HCT116 (cell line): Measurements from ENCODE around the gene NR2F6.

ENCODE experiments used
- CEBPB ChIP-seq: IDR thresholded peaks from 2 replicates; pipeline ENCODE4 v1.6.1; 2012; ENCODE audit warnings: low read depth
- CTCF ChIP-seq, 3 experiments: fragments of 200-600 bp in 1 of 3; sonication (generic) in 1 of 3; IDR thresholded peaks in 2 of 3; conservative IDR thresholded peaks in 1 of 3; 2 replicates each; pipeline ENCODE4 v1.5.1; 2012 to 2017; ENCODE audit warnings: low read depth in 2 of 3, low read length in 2 of 3, antibody characterized with exemption in 1 of 3, borderline replicate concordance in 1 of 3, control low read depth in 1 of 3, mild to moderate bottlenecking in 1 of 3, mixed read lengths in 1 of 3, mixed run types in 1 of 3, moderate library complexity in 1 of 3; ENCODE audit not compliant: insufficient read depth in 1 of 3
- MAX ChIP-seq: IDR thresholded peaks from 2 replicates; pipeline ENCODE4 v1.6.1; 2012
- POLR2A ChIP-seq: IDR thresholded peaks from 2 replicates; pipeline ENCODE4 v1.7.0; 2011; ENCODE audit warnings: borderline replicate concordance; ENCODE audit not compliant: insufficient read depth, insufficient read length; ENCODE audit errors: extremely low read depth
- POLR2AphosphoS5 ChIP-seq: IDR thresholded peaks from 2 replicates; pipeline ENCODE4 v1.6.1; 2011; ENCODE audit warnings: mild to moderate bottlenecking, low read depth, low read length, moderate library complexity
- RAD21 ChIP-seq: IDR thresholded peaks from 2 replicates; pipeline ENCODE4 v1.6.1; 2012; ENCODE audit warnings: low read depth, mild to moderate bottlenecking
- YY1 ChIP-seq: IDR thresholded peaks from 2 replicates; pipeline ENCODE4 v1.6.1; 2011; ENCODE audit warnings: low read length, low read depth, moderate library complexity, mild to moderate bottlenecking; ENCODE audit not compliant: insufficient replicate concordance; ENCODE audit errors: extremely low read depth

GRCh38 chr19:17293605-17294004, 47.9 kb upstream of the NR2F6 start:
- no peak for TF ChIP-seq POLR2A
- TF ChIP-seq CEBPB, result no peak
- TF ChIP-seq CTCF (IDR thresholded peaks at IDR 0.05 in 2 of 3, conservative IDR thresholded peaks at IDR 0.05 in 1 of 3; ENCODE audit: borderline replicate concordance in 1 of 3, insufficient read depth in 1 of 3, low read depth in 2 of 3, low read length in 2 of 3), result no peak
- no peak; the same call in 1 of the 2 replicates for TF ChIP-seq MAX
- TF ChIP-seq YY1, result no peak
- TF ChIP-seq POLR2AphosphoS5, result no peak
- TF ChIP-seq RAD21, result no peak
